ENCODE data around the gene FCHSD2. TPM values are rescaled to one million over a fixed set of nuclear protein-coding genes. Genes with fewer than 3 reads are reported as not detected.
A peak's percentile ranks its signal among the peaks of the same experiment; 100 is the strongest.

FCHSD2 gene
- total RNA-seq, 2 experiments from 2014 or later: 52.8 to 57.2 TPM

GRCh38 chr11:73178681-73179080, 36.6 kb upstream of the FCHSD2 start:
- Mint-ChIP-seq H3K4me1 (peaks cover 26% of the 10 kb centered on the region), H3K27ac (no peak overlapping the region), H3K36me3 (ENCODE audit: low read depth) (no peaks in the 10 kb centered on the region), H3K4me3 (no peak overlapping the region), H3K27me3 (peaks cover 22% of the 10 kb centered on the region), H3K9me3 (no peaks in the 10 kb centered on the region)
- ChIA-PET CTCF (interaction anchor here (1.1 to 11.2 kb wide), 14 partner anchors 8 to 457 kb away, joined by 3 to 113 read pairs (median 8); partner anchors contain the start of gene FCHSD2), POLR2A (no interaction called here)
- no peak for DNase-seq

GRCh38 chr11:73177778-73178539, 35.8 kb upstream of the FCHSD2 start:
- Mint-ChIP-seq H3K27me3 (peaks cover 16% of the 10 kb centered on the region), H3K4me1 (peaks cover 26% of the 10 kb centered on the region), H3K9me3 (no peaks in the 10 kb centered on the region), H3K4me3 (no peak overlapping the region), H3K36me3 (ENCODE audit: low read depth) (no peaks in the 10 kb centered on the region), H3K27ac (no peak overlapping the region)
- CTCF ChIA-PET: interaction anchor here (0.9 to 11.2 kb wide), 25 partner anchors 9 to 592 kb away, joined by 3 to 113 read pairs (median 5); partner anchors contain the start of gene FCHSD2
- POLR2A ChIA-PET: no interaction called here
- DNase-seq: peak; percentile 87

- H3K27me3 Mint-ChIP-seq: peaks cover 15% of the 10 kb centered on the region
- H3K9me3 Mint-ChIP-seq: no peaks in the 10 kb centered on the region
- POLR2A ChIA-PET: no interaction called here
- CTCF ChIA-PET: interaction anchor here (0.9 to 11.2 kb wide), 23 partner anchors 8 to 591 kb away, joined by 3 to 113 read pairs (median 5); partner anchors contain the start of gene FCHSD2
- H3K27ac Mint-ChIP-seq: no peak overlapping the region
- H3K4me1 Mint-ChIP-seq: peaks cover 26% of the 10 kb centered on the region
- no peak overlapping the region for H3K4me3 Mint-ChIP-seq
- no peaks in the 10 kb centered on the region for H3K36me3 Mint-ChIP-seq (ENCODE audit: low read depth)
- DNase-seq: no peak
Measured at GRCh38 chr11:73177380-73177777, 35.3 kb upstream of the FCHSD2 start.

- Mint-ChIP-seq H3K4me1 (peaks cover 26% of the 10 kb centered on the region), H3K27ac (peak overlapping the region; percentile 43), H3K36me3 (ENCODE audit: low read depth) (no peaks in the 10 kb centered on the region), H3K4me3 (no peak overlapping the region), H3K9me3 (no peaks in the 10 kb centered on the region), H3K27me3 (peaks cover 13% of the 10 kb centered on the region)
- POLR2A ChIA-PET: no interaction called here
- DNase-seq: no peak
- CTCF ChIA-PET: interaction anchor here (1.0 to 11.2 kb wide), 13 partner anchors 10 to 591 kb away, joined by 3 to 113 read pairs (median 7); no protein-coding TSS in a partner anchor
Measured at GRCh38 chr11:73176874-73177155, 34.7 kb upstream of the FCHSD2 start.

GRCh38 chr11:73176145-73176873, 34.2 kb upstream of the FCHSD2 start:
- Mint-ChIP-seq H3K36me3 (ENCODE audit: low read depth) (no peaks in the 10 kb centered on the region), H3K27ac (peak overlapping the region; percentile 61), H3K27me3 (peaks cover 9% of the 10 kb centered on the region), H3K4me1 (peaks cover 30% of the 10 kb centered on the region), H3K4me3 (no peak overlapping the region), H3K9me3 (no peaks in the 10 kb centered on the region)
- CTCF ChIA-PET: interaction anchor here (0.8 to 11.2 kb wide), 6 partner anchors 10 to 590 kb away, joined by 3 to 113 read pairs (median 4); no protein-coding TSS in a partner anchor
- POLR2A ChIA-PET: no interaction called here
- DNase-seq: no peak

- no peak for DNase-seq
- Mint-ChIP-seq H3K9me3 (no peaks in the 10 kb centered on the region), H3K27me3 (peaks cover 5% of the 10 kb centered on the region), H3K27ac (peak overlapping the region; percentile 61), H3K4me1 (peaks cover 32% of the 10 kb centered on the region), H3K4me3 (no peak overlapping the region), H3K36me3 (ENCODE audit: low read depth) (no peaks in the 10 kb centered on the region)
- ChIA-PET CTCF (interaction anchor here (0.7 to 11.2 kb wide), 5 partner anchors 11 to 1040 kb away, joined by 3 to 113 read pairs (median 4); no protein-coding TSS in a partner anchor), POLR2A (interaction anchor here (0.7 kb wide), 1 partner anchor 140 kb away, joined by 3 read pairs; no protein-coding TSS in a partner anchor)
Measured at GRCh38 chr11:73175551-73176144, 33.5 kb upstream of the FCHSD2 start.

- H3K27me3 Mint-ChIP-seq: peaks cover 2% of the 10 kb centered on the region
- H3K36me3 Mint-ChIP-seq (ENCODE audit: low read depth): no peaks in the 10 kb centered on the region
- peaks cover 32% of the 10 kb centered on the region for H3K4me1 Mint-ChIP-seq
- no peak for DNase-seq
- H3K4me3 Mint-ChIP-seq: no peak overlapping the region
- ChIA-PET CTCF (interaction anchor here (2.1 to 11.2 kb wide), 2 partner anchors 13 to 344 kb away, joined by 5 to 113 read pairs; no protein-coding TSS in a partner anchor), POLR2A (no interaction called here)
- H3K27ac Mint-ChIP-seq: no peak overlapping the region
- no peaks in the 10 kb centered on the region for H3K9me3 Mint-ChIP-seq
Measured at GRCh38 chr11:73174495-73174791, 32.3 kb upstream of the FCHSD2 start.

- no peak for DNase-seq
- H3K4me3 Mint-ChIP-seq: no peak overlapping the region
- no peaks in the 10 kb centered on the region for H3K27me3 Mint-ChIP-seq
- no peaks in the 10 kb centered on the region for H3K36me3 Mint-ChIP-seq (ENCODE audit: low read depth)
- H3K4me1 Mint-ChIP-seq: peaks cover 32% of the 10 kb centered on the region
- no peaks in the 10 kb centered on the region for H3K9me3 Mint-ChIP-seq
- no peak overlapping the region for H3K27ac Mint-ChIP-seq
- POLR2A ChIA-PET: no interaction called here
- CTCF ChIA-PET: interaction anchor here (0.5 to 11.2 kb wide), 3 partner anchors 13 to 344 kb away, joined by 4 to 113 read pairs (median 5); no protein-coding TSS in a partner anchor
Measured at GRCh38 chr11:73173755-73174494, 31.8 kb upstream of the FCHSD2 start.

GRCh38 chr11:73172992-73173656, 31.0 kb upstream of the FCHSD2 start:
- CTCF ChIA-PET: interaction anchor here (0.5 to 11.2 kb wide), 4 partner anchors 12 to 1123 kb away, joined by 3 to 113 read pairs (median 4); no protein-coding TSS in a partner anchor

GRCh38 chr11:73171436-73172161, 29.5 kb upstream of the FCHSD2 start:
- H3K27me3 Mint-ChIP-seq: peaks cover 3% of the 10 kb centered on the region
- POLR2A ChIA-PET: no interaction called here
- DNase-seq: no peak
- CTCF ChIA-PET: interaction anchor here (0.6 to 11.2 kb wide), 2 partner anchors 10 to 281 kb away, joined by 3 to 113 read pairs; no protein-coding TSS in a partner anchor
- peaks cover 14% of the 10 kb centered on the region for H3K4me1 Mint-ChIP-seq
- no peaks in the 10 kb centered on the region for H3K9me3 Mint-ChIP-seq
- H3K27ac Mint-ChIP-seq: no peak overlapping the region
- H3K4me3 Mint-ChIP-seq: no peak overlapping the region
- no peaks in the 10 kb centered on the region for H3K36me3 Mint-ChIP-seq (ENCODE audit: low read depth)

More at GRCh38 chr11:73172992-73173656, 31.0 kb upstream of the FCHSD2 start:
- no peaks in the 10 kb centered on the region for H3K27me3 Mint-ChIP-seq
- no peak overlapping the region for H3K27ac Mint-ChIP-seq
- DNase-seq: no peak
- POLR2A ChIA-PET: no interaction called here
- peaks cover 29% of the 10 kb centered on the region for H3K4me1 Mint-ChIP-seq
- H3K4me3 Mint-ChIP-seq: no peak overlapping the region
- H3K9me3 Mint-ChIP-seq: no peaks in the 10 kb centered on the region
- H3K36me3 Mint-ChIP-seq (ENCODE audit: low read depth): no peaks in the 10 kb centered on the region

GRCh38 chr11:73170140-73170539, 28.0 kb upstream of the FCHSD2 start:
- Mint-ChIP-seq H3K27ac (no peak overlapping the region), H3K36me3 (ENCODE audit: low read depth) (no peaks in the 10 kb centered on the region), H3K27me3 (peaks cover 3% of the 10 kb centered on the region), H3K4me1 (peaks cover 8% of the 10 kb centered on the region), H3K4me3 (no peak overlapping the region), H3K9me3 (no peaks in the 10 kb centered on the region)
- POLR2A ChIA-PET: no interaction called here
- DNase-seq: no peak
- CTCF ChIA-PET: interaction anchor here (1.3 kb wide), 1 partner anchor 8 kb away, joined by 4 read pairs; no protein-coding TSS in a partner anchor

Data from activated CD4-positive, alpha-beta T cell treated with anti-CD3 and anti-CD28 coated beads, Interleukin-2, amount 10 ng/mL, durations not matched to agents 7 days and 5 days (primary cell).